Nephron (organoid): Measurements from ENCODE around the gene COL4A1.

ENCODE experiments used
- H3K27ac Mint-ChIP-seq, 3 experiments: 2 replicates each; pipeline ENCODE4 v1.8.0; 2020; ENCODE audit warnings: mixed read lengths in 3 of 3, mild to moderate bottlenecking in 2 of 3, moderate library complexity in 1 of 3
- H3K27me3 Mint-ChIP-seq: 2 replicates; pipeline ENCODE4 v1.8.0; 2021; ENCODE audit warnings: low read depth, mild to moderate bottlenecking, moderate library complexity, mixed read lengths
- H3K36me3 Mint-ChIP-seq: 2 replicates; pipeline ENCODE4 v1.8.0; 2020; ENCODE audit warnings: low read depth, mixed read lengths
- H3K4me1 Mint-ChIP-seq: 2 replicates; pipeline ENCODE4 v1.8.0; 2020; ENCODE audit warnings: mixed read lengths
- H3K4me3 Mint-ChIP-seq, 3 experiments: 2 replicates each; pipeline ENCODE4 v1.8.0; 2020; ENCODE audit warnings: mild to moderate bottlenecking in 3 of 3, mixed read lengths in 3 of 3, moderate library complexity in 2 of 3
- H3K9me3 Mint-ChIP-seq: 2 replicates; pipeline ENCODE4 v1.8.0; 2020; ENCODE audit warnings: mixed read lengths
- TF ChIP-seq, protein P1 (sequence below), 3 experiments: fragments of 200-600 bp; sonication (generic); IDR thresholded peaks; one replicate each; pipeline ENCODE4 v1.5.0; 2021; ENCODE audit warnings: antibody characterized with exemption in 3 of 3; ENCODE audit not compliant: unreplicated experiment in 3 of 3

The COL4A1 gene

DNA sequence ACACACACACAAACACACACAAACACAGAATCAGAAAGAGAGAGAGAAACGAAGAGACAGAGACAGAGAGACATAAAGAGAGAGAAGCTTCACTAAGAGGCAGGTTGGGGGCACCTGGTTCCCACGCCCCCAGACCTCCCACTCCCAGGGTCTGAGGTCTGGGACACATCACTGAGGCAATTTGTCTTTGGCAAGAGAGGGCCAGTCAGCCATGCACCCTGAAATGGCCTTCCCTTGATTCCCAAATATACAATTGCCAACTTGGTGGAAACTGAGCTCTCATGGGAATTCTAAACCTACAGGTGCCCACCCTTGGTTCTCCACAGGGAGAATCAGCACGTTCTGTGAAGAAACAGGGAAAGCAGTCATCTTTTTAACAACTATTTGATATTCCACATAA, 79.5 kb downstream of the COL4A1 start:
- H3K9me3 Mint-ChIP-seq: no peaks in the 10 kb centered on the region
- peaks cover 47% of the 10 kb centered on the region for H3K4me1 Mint-ChIP-seq
- peaks cover 5% of the 10 kb centered on the region for H3K27me3 Mint-ChIP-seq
- no peak overlapping the region for H3K4me3 Mint-ChIP-seq
- peaks cover 4% of the 10 kb centered on the region for H3K36me3 Mint-ChIP-seq
- TF ChIP-seq, protein P1, sequence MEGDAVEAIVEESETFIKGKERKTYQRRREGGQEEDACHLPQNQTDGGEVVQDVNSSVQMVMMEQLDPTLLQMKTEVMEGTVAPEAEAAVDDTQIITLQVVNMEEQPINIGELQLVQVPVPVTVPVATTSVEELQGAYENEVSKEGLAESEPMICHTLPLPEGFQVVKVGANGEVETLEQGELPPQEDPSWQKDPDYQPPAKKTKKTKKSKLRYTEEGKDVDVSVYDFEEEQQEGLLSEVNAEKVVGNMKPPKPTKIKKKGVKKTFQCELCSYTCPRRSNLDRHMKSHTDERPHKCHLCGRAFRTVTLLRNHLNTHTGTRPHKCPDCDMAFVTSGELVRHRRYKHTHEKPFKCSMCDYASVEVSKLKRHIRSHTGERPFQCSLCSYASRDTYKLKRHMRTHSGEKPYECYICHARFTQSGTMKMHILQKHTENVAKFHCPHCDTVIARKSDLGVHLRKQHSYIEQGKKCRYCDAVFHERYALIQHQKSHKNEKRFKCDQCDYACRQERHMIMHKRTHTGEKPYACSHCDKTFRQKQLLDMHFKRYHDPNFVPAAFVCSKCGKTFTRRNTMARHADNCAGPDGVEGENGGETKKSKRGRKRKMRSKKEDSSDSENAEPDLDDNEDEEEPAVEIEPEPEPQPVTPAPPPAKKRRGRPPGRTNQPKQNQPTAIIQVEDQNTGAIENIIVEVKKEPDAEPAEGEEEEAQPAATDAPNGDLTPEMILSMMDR (IDR thresholded peaks at IDR 0.05; ENCODE audit: unreplicated experiment in 3 of 3): no peak
- peak overlapping the region in 2 of 3 experiments; percentile 13 to 63 for H3K27ac Mint-ChIP-seq

DNA sequence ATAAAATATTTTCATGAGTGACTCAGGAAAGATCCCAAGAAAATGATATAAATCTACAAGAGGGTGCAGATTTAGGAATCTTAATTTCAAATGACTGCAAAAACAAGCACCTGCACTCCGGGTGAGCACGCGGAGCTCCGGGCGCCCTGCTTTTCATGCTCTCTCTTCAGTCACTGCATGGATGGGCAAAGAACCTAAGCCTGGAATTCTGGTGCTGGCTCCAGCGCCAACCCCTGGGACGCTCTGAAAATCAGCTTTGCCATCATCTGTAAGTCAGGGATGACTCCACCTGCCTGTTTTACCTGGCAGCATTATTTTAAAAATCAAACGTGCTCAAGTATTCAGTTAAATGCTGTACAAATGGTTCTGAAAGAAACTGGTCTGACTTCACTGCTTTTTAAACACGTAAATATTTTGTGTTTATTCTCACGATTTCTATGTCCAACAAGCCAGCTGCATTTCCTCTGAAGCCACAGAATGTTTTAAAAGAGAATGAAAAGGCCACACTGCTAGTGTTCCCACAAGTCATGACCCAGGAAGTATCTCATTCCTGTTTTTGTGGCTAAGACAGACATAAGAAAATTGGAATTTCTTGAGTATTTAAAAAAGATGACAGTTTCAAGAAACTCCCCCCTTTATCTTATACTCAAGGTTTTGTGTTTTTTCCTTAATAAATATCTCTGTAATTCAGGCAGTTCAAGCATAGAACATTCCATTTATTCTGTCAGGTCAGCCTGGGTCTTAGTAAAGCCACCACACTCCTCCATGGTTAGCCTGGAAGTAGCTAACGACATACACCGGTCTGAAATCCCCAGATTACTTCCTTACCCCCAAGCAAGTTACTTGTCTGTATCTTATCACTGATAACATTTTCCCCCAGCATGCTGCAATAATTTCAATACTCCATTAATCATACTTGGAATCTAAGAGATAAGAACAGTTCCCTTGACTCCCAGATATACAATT, 81.1 kb downstream of the COL4A1 start:
- TF ChIP-seq, protein P1 (IDR thresholded peaks at IDR 0.05; ENCODE audit: unreplicated experiment in 3 of 3): no peak
- H3K27me3 Mint-ChIP-seq: peaks cover 4% of the 10 kb centered on the region
- peak overlapping the region; percentile 21 to 63 (median 49) for H3K27ac Mint-ChIP-seq
- H3K4me3 Mint-ChIP-seq: no peak overlapping the region
- H3K4me1 Mint-ChIP-seq: peaks cover 49% of the 10 kb centered on the region
- no peaks in the 10 kb centered on the region for H3K9me3 Mint-ChIP-seq
- no peaks in the 10 kb centered on the region for H3K36me3 Mint-ChIP-seq

DNA sequence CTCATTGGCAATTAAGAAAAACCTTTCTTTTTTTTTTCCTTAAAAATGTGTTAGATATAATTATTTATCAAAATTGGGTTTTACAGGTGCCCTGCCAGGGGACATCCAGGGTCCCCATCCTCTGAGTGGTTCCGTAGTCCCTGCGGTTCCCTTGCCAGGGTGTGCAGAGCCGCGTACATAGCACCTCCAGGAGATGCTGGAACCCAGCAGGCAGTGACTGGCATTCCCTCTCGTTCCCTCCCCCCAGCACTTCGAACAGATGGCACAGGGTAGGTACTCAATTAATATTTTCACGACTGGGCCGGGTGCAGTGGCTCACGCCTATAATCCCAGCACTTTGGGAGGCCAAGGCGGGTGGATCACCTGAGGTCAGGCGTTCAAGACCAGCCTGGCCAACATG, 82.0 kb downstream of the COL4A1 start:
- H3K36me3 Mint-ChIP-seq: no peaks in the 10 kb centered on the region
- peaks cover 4% of the 10 kb centered on the region for H3K27me3 Mint-ChIP-seq
- no peak overlapping the region for H3K4me3 Mint-ChIP-seq
- H3K4me1 Mint-ChIP-seq: peaks cover 52% of the 10 kb centered on the region
- no peak overlapping the region for H3K27ac Mint-ChIP-seq
- H3K9me3 Mint-ChIP-seq: no peaks in the 10 kb centered on the region
- TF ChIP-seq, protein P1 (IDR thresholded peaks at IDR 0.05; ENCODE audit: unreplicated experiment in 3 of 3): no peak

DNA sequence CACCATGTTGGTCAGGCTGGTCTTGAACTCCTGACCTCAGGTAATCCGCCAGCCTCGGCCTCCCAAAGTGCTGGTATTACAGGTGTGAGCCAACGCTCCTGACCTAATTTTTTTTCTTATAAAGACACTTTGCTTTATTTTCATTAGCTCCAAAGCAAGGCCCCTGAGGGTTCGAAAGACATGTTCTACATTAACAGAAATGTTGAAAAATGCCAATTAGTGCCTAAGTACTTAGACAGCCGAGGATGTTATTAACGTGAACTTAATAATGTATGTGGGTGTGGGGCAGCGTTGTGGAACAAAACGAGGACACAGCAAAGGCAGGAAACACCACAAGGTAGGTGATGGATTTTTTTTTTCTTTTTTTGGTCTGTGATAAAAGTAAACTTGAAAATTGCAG, 82.4 kb downstream of the COL4A1 start:
- H3K4me1 Mint-ChIP-seq: peaks cover 47% of the 10 kb centered on the region
- H3K4me3 Mint-ChIP-seq: no peak overlapping the region
- H3K9me3 Mint-ChIP-seq: no peaks in the 10 kb centered on the region
- peaks cover 4% of the 10 kb centered on the region for H3K27me3 Mint-ChIP-seq
- H3K27ac Mint-ChIP-seq: peak overlapping the region in 1 of 3 experiments; percentile 8
- TF ChIP-seq, protein P1 (IDR thresholded peaks at IDR 0.05; ENCODE audit: unreplicated experiment in 3 of 3): no peak
- H3K36me3 Mint-ChIP-seq: no peaks in the 10 kb centered on the region

DNA sequence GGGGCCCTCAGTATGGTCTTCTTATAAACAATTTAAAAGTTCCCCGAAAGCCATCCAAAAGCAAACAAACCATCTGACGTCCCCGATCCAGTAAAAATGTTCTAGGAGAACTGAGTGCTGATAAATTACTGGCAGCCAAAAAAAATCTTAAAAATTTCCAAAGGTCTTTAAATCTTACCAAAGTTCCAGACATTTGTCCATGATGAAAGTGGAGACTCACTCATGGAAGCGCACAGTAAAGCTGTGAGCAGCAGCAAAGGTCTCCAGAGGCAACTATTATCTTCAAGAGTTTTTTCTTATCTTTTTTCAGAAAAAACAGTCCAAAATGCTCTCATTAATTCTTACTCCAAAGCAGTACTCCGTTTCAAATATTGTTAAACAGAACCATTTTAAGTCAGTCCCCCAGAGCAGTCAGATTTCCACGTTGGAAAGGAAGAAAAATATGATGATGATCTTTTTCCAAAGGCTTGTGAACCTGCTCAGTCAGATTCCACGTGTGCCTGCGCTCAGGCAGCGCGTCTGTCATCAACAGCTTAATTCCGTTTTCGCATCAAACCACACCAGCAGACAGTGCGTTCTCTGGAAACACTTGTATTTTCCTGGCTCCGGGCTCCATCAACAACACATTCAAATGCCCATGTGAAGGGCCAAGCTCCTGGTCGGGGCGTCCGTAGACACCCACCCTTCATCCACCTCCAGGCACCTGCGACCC, 85.4 kb downstream of the COL4A1 start:
- Mint-ChIP-seq H3K36me3 (no peaks in the 10 kb centered on the region), H3K27ac (peak overlapping the region in 2 of 3 experiments; percentile 52 to 84), H3K4me1 (peaks cover 57% of the 10 kb centered on the region), H3K27me3 (no peaks in the 10 kb centered on the region), H3K4me3 (no peak overlapping the region), H3K9me3 (no peaks in the 10 kb centered on the region)
- TF ChIP-seq, protein P1 (IDR thresholded peaks at IDR 0.05; ENCODE audit: unreplicated experiment in 3 of 3): no peak
